Uterus (tissue), 2 donors: ENCODE results near the gene CISD1.

ENCODE experiments used
- POLR2A ChIP-seq, 2 donors: fragments of 450-650 bp; IDR thresholded peaks; one replicate each; pipeline ENCODE4 v1.6.1; 2016; ENCODE audit warnings: antibody characterized with exemption in 2 of 2, mild to moderate bottlenecking in 1 of 2, moderate library complexity in 1 of 2
- TF ChIP-seq, protein P1 (sequence below), 4 experiments: fragments of 200-600 bp in 2 of 4; fragments of 450-650 bp in 2 of 4; sonication (generic) in 2 of 4; IDR thresholded peaks; one replicate each; pipeline ENCODE4 v1.5.1; 2016 to 2019; ENCODE audit warnings: antibody characterized with exemption in 4 of 4, mild to moderate bottlenecking in 2 of 4, moderate library complexity in 1 of 4

GRCh38 chr10:58278274-58278961, 9.5 kb downstream of the CISD1 start:
- no peak for TF ChIP-seq POLR2A (IDR thresholded peaks at IDR 0.05)
- TF ChIP-seq, protein P1, sequence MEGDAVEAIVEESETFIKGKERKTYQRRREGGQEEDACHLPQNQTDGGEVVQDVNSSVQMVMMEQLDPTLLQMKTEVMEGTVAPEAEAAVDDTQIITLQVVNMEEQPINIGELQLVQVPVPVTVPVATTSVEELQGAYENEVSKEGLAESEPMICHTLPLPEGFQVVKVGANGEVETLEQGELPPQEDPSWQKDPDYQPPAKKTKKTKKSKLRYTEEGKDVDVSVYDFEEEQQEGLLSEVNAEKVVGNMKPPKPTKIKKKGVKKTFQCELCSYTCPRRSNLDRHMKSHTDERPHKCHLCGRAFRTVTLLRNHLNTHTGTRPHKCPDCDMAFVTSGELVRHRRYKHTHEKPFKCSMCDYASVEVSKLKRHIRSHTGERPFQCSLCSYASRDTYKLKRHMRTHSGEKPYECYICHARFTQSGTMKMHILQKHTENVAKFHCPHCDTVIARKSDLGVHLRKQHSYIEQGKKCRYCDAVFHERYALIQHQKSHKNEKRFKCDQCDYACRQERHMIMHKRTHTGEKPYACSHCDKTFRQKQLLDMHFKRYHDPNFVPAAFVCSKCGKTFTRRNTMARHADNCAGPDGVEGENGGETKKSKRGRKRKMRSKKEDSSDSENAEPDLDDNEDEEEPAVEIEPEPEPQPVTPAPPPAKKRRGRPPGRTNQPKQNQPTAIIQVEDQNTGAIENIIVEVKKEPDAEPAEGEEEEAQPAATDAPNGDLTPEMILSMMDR (IDR thresholded peaks at IDR 0.05): no peak
